DOHH2 (cell line): Measurements from ENCODE around the gene MYO18A.

ENCODE experiments used
- H3F3A ChIP-seq: fragments of 200-600 bp; sonication (generic), shearing (Covaris generic); 2 replicates; pipeline ENCODE4 v1.6.0; 2016; ENCODE audit warnings: antibody characterized with exemption, mild to moderate bottlenecking; ENCODE audit not compliant: control insufficient read depth, insufficient read depth
- H3K27ac ChIP-seq: fragments of 200-600 bp; sonication (generic); 2 replicates; pipeline ENCODE4 v1.5.1; 2014; ENCODE audit warnings: low read depth, mild to moderate bottlenecking, low read length, moderate library complexity
- H3K27me3 ChIP-seq: fragments of 200-600 bp; sonication (generic); 2 replicates; pipeline ENCODE4 v1.6.1; 2014; ENCODE audit warnings: mild to moderate bottlenecking, low read length, mixed read lengths; ENCODE audit not compliant: control insufficient read depth
- H3K36me3 ChIP-seq: fragments of 200-600 bp; sonication (generic); 2 replicates; pipeline ENCODE4 v1.6.1; 2014; ENCODE audit warnings: mild to moderate bottlenecking, low read length, moderate library complexity, mixed read lengths; ENCODE audit not compliant: control insufficient read depth
- H3K4me1 ChIP-seq: fragments of 200-600 bp; sonication (generic); 2 replicates; pipeline ENCODE4 v1.6.1; 2014; ENCODE audit warnings: mild to moderate bottlenecking, low read length, mixed read lengths; ENCODE audit not compliant: control insufficient read depth
- H3K4me2 ChIP-seq: fragments of 200-600 bp; sonication (generic); 2 replicates; pipeline ENCODE4 v1.6.0; 2014; ENCODE audit warnings: mild to moderate bottlenecking, low read length, moderate library complexity
- H3K4me3 ChIP-seq: fragments of 200-600 bp; sonication (generic); 2 replicates; pipeline ENCODE4 v1.5.1; 2014; ENCODE audit warnings: mild to moderate bottlenecking, low read length, mixed read lengths
- H3K79me2 ChIP-seq: fragments of 200-600 bp; sonication (generic); 2 replicates; pipeline ENCODE4 v1.6.1; 2014; ENCODE audit warnings: mild to moderate bottlenecking, low read length, mixed read lengths; ENCODE audit not compliant: control insufficient read depth
- H3K9me2 ChIP-seq: fragments of 200-600 bp; sonication (generic); replicated peaks from 2 replicates; pipeline ENCODE4 v1.6.1; 2014; ENCODE audit warnings: mild to moderate bottlenecking, low read length, mixed read lengths; ENCODE audit not compliant: control insufficient read depth
- H3K9me3 ChIP-seq: fragments of 200-600 bp; sonication (generic); 2 replicates; pipeline ENCODE4 v1.6.1; 2014; ENCODE audit warnings: antibody characterized with exemption, low read length, mixed read lengths; ENCODE audit not compliant: control insufficient read depth, insufficient read depth
- H4K20me1 ChIP-seq: fragments of 200-600 bp; sonication (generic); 2 replicates; pipeline ENCODE4 v1.6.0; 2014; ENCODE audit warnings: low read depth, mild to moderate bottlenecking, antibody characterized with exemption, low read length, moderate library complexity; ENCODE audit not compliant: control insufficient read depth, insufficient read depth
- CTCF ChIP-seq: fragments of 200-600 bp; sonication (generic); IDR thresholded peaks from one replicate; pipeline ENCODE4 v1.5.1; 2014; ENCODE audit warnings: antibody characterized with exemption, mild to moderate bottlenecking, low read depth, low read length; ENCODE audit not compliant: poor library complexity, severe bottlenecking
- EZH2phosphoT487 ChIP-seq: fragments of 200-600 bp; sonication (generic); IDR thresholded peaks from 2 replicates; pipeline ENCODE4 v1.6.1; 2017; ENCODE audit warnings: borderline replicate concordance, mild to moderate bottlenecking, antibody characterized with exemption, low read length, moderate library complexity, mixed read lengths

Gene MYO18A

GRCh38 chr17:29045734-29046472 is 134.3 kb downstream of the MYO18A start:
- H3F3A ChIP-seq: no peaks in the 10 kb centered on the region

GRCh38 chr17:29045026-29045425 is 135.2 kb downstream of the MYO18A start:
- Histone ChIP-seq H3K27me3 (peaks cover 16% of the 10 kb centered on the region), H3K79me2 (no peaks in the 10 kb centered on the region), H3K36me3 (no peaks in the 10 kb centered on the region), H3K4me1 (peaks cover 24% of the 10 kb centered on the region), H3K9me3 (no peaks in the 10 kb centered on the region), H3F3A (no peaks in the 10 kb centered on the region), H3K4me2 (no peak overlapping the region), H3K4me3 (no peak overlapping the region), H4K20me1 (no peaks in the 10 kb centered on the region), H3K9me2 (no peaks in the 10 kb centered on the region), H3K27ac (no peak overlapping the region)
- TF ChIP-seq EZH2phosphoT487: no peak
- TF ChIP-seq CTCF: no peak

More at GRCh38 chr17:29045734-29046472, 134.3 kb downstream of the MYO18A start:
- no peak overlapping the region for H3K4me3 ChIP-seq
- H3K27me3 ChIP-seq: peaks cover 17% of the 10 kb centered on the region
- H4K20me1 ChIP-seq: no peaks in the 10 kb centered on the region
- no peak overlapping the region for H3K27ac ChIP-seq
- H3K36me3 ChIP-seq: no peaks in the 10 kb centered on the region
- H3K9me2 ChIP-seq: no peaks in the 10 kb centered on the region
- no peaks in the 10 kb centered on the region for H3K9me3 ChIP-seq
- H3K4me1 ChIP-seq: peaks cover 24% of the 10 kb centered on the region
- TF ChIP-seq EZH2phosphoT487: no peak
- no peak for TF ChIP-seq CTCF
- H3K79me2 ChIP-seq: no peaks in the 10 kb centered on the region
- no peak overlapping the region for H3K4me2 ChIP-seq

GRCh38 chr17:29043539-29044145 is 136.6 kb downstream of the MYO18A start:
- TF ChIP-seq EZH2phosphoT487: no peak
- no peak for TF ChIP-seq CTCF
- H3K4me1 ChIP-seq: peaks cover 20% of the 10 kb centered on the region
- no peak overlapping the region for H3K27ac ChIP-seq
- peaks cover 2% of the 10 kb centered on the region for H3K27me3 ChIP-seq
- H3K4me2 ChIP-seq: no peak overlapping the region
- no peaks in the 10 kb centered on the region for H3K9me3 ChIP-seq
- no peaks in the 10 kb centered on the region for H4K20me1 ChIP-seq
- H3K79me2 ChIP-seq: no peaks in the 10 kb centered on the region
- H3K9me2 ChIP-seq: no peaks in the 10 kb centered on the region
- H3K4me3 ChIP-seq: no peak overlapping the region
- H3K36me3 ChIP-seq: no peaks in the 10 kb centered on the region
- no peaks in the 10 kb centered on the region for H3F3A ChIP-seq
